Testis (tissue), 3 donors: Measurements from ENCODE around the gene TTC28. TPM values are rescaled to one million over a fixed set of nuclear protein-coding genes. Genes with fewer than 3 reads are reported as not detected.
A peak's percentile ranks its signal among the peaks of the same experiment; 100 is the strongest.

Experiments
- DNase-seq: peaks from one replicate; pipeline ENCODE4 v3.0.0-alpha.2; 2019
- H3K27ac ChIP-seq, 2 donors: fragments of 200-600 bp; sonication (generic); one replicate each; pipeline ENCODE4 v1.5.1; 2019
- H3K27me3 ChIP-seq: fragments of 200-600 bp; sonication (generic); one replicate; pipeline ENCODE4 v1.5.1; 2019
- H3K36me3 ChIP-seq: fragments of 200-600 bp; sonication (generic); one replicate; pipeline ENCODE4 v1.5.1; 2017; ENCODE audit warnings: low read depth; ENCODE audit errors: missing control alignments
- H3K4me1 ChIP-seq: fragments of 200-600 bp; sonication (generic); one replicate; pipeline ENCODE4 v1.5.1; 2019
- H3K4me3 ChIP-seq, 2 donors: fragments of 200-600 bp; sonication (generic); one replicate each; pipeline ENCODE4 v1.5.1; 2017 to 2019
- H3K9me3 ChIP-seq: fragments of 200-600 bp; sonication (generic); one replicate; pipeline ENCODE4 v1.5.1; 2017
- POLR2A ChIP-seq: fragments of 450-650 bp; IDR thresholded peaks from one replicate; pipeline ENCODE4 v1.6.1; 2017; ENCODE audit warnings: antibody characterized with exemption, mild to moderate bottlenecking, moderate library complexity
- WGBS, 2 donors: methylation state at CpG; one replicate each; pipeline ENCODE4 v1.1.5; 2018; 5-methylcytosine and 5-hydroxymethylcytosine counted together
- intact Hi-C: fragments of 100-400 bp; cut with DNase I; formaldehyde crosslinking; loops from one replicate; pipeline ENCODE4 v1.15.1; 2023; ENCODE audit warnings: low total_unique reads
- polyA plus RNA-seq: library from polyadenylated mRNA; stranded (reverse); fragments of 350-450 nt; fragmentation: Illumina TruSeq; extraction: RNeasy Lipid Tissue Mini Kit (QIAGEN cat#74804); gene quantifications from one replicate; pipeline ENCODE4 v1.2.3, GENCODE V29; 2014; ENCODE audit warnings: low read depth, low replicate concordance; ENCODE audit not compliant: insufficient read depth
- total RNA-seq, 2 donors: library from RNA; depleted of rRNA; stranded (reverse); fragments of >200 nt; gene quantifications; one replicate each; pipeline ENCODE4 v1.2.3, GENCODE V29; 2016
- TF ChIP-seq, protein P1 (sequence below), 3 experiments: fragments of 450-650 bp in 2 of 3; fragments of 200-600 bp in 1 of 3; sonication (generic) in 1 of 3; IDR thresholded peaks; one replicate each; pipeline ENCODE4 v1.5.1; 2016 to 2019; ENCODE audit warnings: antibody characterized with exemption in 3 of 3, mild to moderate bottlenecking in 2 of 3, moderate library complexity in 1 of 3

TTC28 gene
- total and polyA plus RNA-seq, 3 donors from 2014 or later = 29.4 to 121 (median 75.5) TPM

DNA sequence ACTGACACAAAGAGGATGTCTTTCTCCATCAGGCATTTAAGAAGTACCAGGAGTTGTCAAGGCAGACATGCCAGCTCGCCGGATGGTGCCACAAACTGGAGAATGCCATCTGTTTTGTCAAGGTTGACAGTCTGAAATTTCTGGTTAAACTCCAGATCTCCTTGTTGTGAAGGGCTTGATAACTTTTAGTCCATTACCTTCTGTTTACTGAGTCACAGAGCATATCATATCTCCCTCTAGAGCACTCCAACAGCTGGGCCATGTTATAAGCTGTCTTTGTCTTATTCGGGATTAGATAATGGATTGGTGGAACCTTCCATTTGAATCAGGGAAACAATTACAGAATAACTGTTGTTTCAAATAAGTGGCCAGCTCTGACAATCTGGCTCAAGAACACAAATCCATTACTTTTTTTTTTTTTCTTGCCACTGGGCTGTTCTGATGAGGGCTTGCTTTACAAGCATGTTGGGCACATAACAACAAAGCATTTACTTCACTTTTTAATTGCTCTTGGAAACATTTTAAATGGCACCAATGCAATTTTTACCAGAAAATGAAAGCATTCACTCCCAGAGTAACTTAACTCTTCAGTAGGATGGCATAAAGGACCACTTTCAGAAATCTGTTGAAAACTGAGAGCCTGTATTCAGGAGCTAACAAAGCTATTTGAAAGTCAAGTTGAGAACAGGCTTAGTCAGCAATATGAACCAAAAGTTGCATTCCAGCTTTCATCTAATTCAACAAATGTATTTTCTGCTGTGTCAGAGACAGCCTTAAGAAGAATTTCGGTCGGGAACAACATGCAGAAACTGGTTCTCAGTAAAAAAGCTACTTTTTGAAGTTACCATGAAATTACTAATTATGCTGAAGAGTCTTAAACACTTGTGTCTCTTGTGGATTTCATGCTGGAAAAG lies 533.0 kb downstream of the TTC28 start:
- WGBS, 2 donors = 48 to 67% methylated on average over 5 of the region's 5 CpGs
- Histone ChIP-seq H3K36me3 (no peaks in the 10 kb centered on the region), H3K4me3 (no peak overlapping the region), H3K9me3 (no peaks in the 10 kb centered on the region), H3K27me3 (no peaks in the 10 kb centered on the region), H3K27ac (no peak overlapping the region), H3K4me1 (peaks cover 22% of the 10 kb centered on the region)
- intact Hi-C loops = no loop called here
- TF ChIP-seq, protein P1, sequence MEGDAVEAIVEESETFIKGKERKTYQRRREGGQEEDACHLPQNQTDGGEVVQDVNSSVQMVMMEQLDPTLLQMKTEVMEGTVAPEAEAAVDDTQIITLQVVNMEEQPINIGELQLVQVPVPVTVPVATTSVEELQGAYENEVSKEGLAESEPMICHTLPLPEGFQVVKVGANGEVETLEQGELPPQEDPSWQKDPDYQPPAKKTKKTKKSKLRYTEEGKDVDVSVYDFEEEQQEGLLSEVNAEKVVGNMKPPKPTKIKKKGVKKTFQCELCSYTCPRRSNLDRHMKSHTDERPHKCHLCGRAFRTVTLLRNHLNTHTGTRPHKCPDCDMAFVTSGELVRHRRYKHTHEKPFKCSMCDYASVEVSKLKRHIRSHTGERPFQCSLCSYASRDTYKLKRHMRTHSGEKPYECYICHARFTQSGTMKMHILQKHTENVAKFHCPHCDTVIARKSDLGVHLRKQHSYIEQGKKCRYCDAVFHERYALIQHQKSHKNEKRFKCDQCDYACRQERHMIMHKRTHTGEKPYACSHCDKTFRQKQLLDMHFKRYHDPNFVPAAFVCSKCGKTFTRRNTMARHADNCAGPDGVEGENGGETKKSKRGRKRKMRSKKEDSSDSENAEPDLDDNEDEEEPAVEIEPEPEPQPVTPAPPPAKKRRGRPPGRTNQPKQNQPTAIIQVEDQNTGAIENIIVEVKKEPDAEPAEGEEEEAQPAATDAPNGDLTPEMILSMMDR (IDR thresholded peaks at IDR 0.05) = no peak
- no peak for TF ChIP-seq POLR2A
- no peak for DNase-seq

DNA sequence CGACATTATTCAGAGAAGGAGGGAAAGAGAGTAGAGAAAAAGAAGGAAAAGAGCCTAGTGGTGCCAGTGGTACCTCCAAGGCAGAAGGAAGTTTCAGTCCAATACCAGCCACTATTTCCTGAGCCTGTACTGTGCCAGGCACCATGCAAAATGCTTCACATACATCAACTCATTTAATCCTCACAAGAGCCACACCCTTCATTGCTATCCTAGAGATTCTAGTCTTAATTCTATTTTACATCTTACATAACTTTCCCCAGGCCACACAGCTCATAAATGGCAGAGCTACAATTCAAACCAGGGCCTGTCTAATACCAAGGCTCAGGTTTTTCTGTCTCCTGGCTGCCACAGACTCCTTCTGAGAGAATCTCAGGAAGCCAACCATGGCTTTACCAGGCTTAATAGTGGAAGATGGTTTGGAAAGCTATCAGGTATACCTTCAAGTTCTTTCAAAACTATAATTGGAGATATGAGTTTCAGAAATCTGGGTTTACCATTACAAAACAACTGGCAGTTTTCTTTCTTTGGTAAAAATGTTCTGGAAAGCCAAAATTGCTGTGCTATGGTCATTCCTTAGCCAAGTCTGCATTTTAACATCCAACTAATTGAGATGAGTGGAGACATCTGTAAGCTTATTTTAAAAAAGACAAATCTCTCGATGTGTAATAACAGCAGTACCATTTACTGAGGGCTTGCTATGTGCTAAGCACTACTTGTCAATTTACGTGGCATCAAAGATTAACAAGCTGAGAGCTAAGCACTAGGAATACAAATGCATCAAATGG lies 535.5 kb downstream of the TTC28 start:
- Histone ChIP-seq H3K4me3 (no peak overlapping the region), H3K27ac (no peak overlapping the region), H3K36me3 (no peaks in the 10 kb centered on the region), H3K27me3 (no peaks in the 10 kb centered on the region), H3K4me1 (peaks cover 22% of the 10 kb centered on the region), H3K9me3 (no peaks in the 10 kb centered on the region)
- TF ChIP-seq POLR2A = no peak
- TF ChIP-seq, protein P1 (IDR thresholded peaks at IDR 0.05) = no peak
- WGBS, 2 donors = 64 to 74% methylated on average over 3 of the region's 3 CpGs
- intact Hi-C loops = no loop called here
- DNase-seq = no peak

DNA sequence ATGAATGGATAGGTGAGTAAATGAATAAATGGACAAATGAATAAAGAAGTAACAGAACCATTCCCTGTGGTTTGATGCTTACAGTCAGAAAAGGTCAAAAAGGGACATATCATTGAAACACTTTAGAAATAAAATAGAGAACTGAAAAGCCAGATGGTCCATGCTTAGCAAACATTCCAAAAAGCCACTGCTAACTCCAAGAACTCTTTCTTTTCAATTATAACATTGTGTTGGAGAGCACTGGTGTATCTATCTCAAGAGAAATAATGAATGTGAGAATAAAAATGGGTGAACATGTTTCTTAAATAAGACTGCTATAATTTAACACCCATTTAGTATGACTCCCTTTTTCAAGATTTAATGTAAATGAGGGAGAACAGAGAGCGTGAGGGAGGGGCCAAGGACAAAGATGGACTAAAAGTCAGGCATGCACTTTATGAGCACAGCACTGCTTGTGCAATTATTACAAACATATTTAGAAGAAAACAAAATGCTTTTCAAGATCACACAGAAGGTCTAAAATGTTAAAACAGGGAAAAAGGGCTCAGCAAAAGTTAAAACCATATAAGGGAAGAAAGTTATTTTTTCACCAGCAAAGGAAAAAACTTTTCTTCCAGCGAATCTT lies 536.3 kb downstream of the TTC28 start:
- H3K27me3 ChIP-seq = no peaks in the 10 kb centered on the region
- 70 to 80% methylated on average over 2 of the region's 2 CpGs for WGBS, 2 donors
- TF ChIP-seq, protein P1 (IDR thresholded peaks at IDR 0.05) = no peak
- TF ChIP-seq POLR2A = no peak
- H3K36me3 ChIP-seq = no peaks in the 10 kb centered on the region
- DNase-seq = no peak
- H3K4me1 ChIP-seq = peaks cover 22% of the 10 kb centered on the region
- intact Hi-C loops = no loop called here
- no peaks in the 10 kb centered on the region for H3K9me3 ChIP-seq
- H3K27ac ChIP-seq = peak overlapping the region in 1 of 2 donors; percentile 15
- no peak overlapping the region for H3K4me3 ChIP-seq

DNA sequence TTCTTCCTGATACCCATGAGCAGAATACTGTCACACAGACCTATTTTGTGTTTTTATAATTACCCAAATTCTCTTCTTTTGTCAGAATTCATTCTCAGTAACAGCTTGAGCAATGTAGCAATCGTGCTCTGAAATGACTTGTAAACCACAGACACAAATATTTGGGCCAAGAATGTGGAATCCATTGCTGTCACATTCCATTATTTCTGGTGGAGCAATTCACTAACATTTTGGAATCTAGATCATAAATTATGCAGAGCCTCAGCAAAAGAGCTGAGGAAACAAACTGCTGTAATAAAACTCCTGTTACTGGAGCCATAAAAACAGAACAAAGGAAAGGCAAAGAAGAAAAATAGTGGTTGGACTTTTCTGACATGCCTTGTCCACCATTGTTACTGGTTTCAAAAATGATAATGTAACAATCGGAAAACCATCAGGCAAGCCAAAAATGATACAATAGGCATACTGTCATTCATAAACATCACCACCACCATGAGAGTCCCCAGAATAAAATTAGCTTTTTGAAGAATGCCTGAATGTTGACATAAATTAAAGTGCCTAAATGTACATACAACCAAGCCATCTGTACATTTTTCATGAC lies 537.2 kb downstream of the TTC28 start:
- intact Hi-C loops = no loop called here
- peak overlapping the region in 1 of 2 donors; percentile 15 for H3K27ac ChIP-seq
- no peak for DNase-seq
- H3K4me3 ChIP-seq = no peak overlapping the region
- H3K9me3 ChIP-seq = no peaks in the 10 kb centered on the region
- 43 to 44% methylated on average over 2 of the region's 2 CpGs for WGBS, 2 donors
- no peaks in the 10 kb centered on the region for H3K36me3 ChIP-seq
- no peaks in the 10 kb centered on the region for H3K27me3 ChIP-seq
- no peak for TF ChIP-seq POLR2A
- TF ChIP-seq, protein P1 (IDR thresholded peaks at IDR 0.05) = no peak
- peaks cover 20% of the 10 kb centered on the region for H3K4me1 ChIP-seq
